Measurements from ENCODE around the gene G2E3. TPM values are rescaled to one million over a fixed set of nuclear protein-coding genes. Genes with fewer than 3 reads are reported as not detected.

G2E3 gene
- total and polyA plus RNA-seq, 2 of the 13 experiments (the other 11 are each of a cell fraction or from before 2014, with no cell fraction given) = 22.8 to 63.0 TPM

- ChIA-PET CTCF (ENCODE audit: low intra/inter-chr PET ratio, low total read pairs) (no interaction called here), POLR2A (no interaction called here)
- no peaks in the 10 kb centered on the region for H3K79me2 ChIP-seq (ENCODE audit: insufficient read depth, low read length)
- H2AFZ ChIP-seq (ENCODE audit: low read length) = no peak overlapping the region
- peak; percentile 60 for ATAC-seq
- H3K27ac ChIP-seq (ENCODE audit: extremely low read length, insufficient read depth, low read length) = no peak overlapping the region
- in situ Hi-C loops (cut with HindIII; ENCODE audit: extremely low pct_ligation_motif_present, low pct_unique_long_range_greater_than_20kb) (no loop called here), intact Hi-C loops (cut with micrococcal nuclease; ENCODE audit: unreplicated experiment) (loop anchor here (1.0 to 10.0 kb wide), 2 partner anchors 10 to 323 kb away; partner anchors contain the start of gene COCH)
- peaks cover 0 to 14% of the 10 kb centered on the region in 2 experiments; a peak in 1 of 5 replicates for H3K27me3 ChIP-seq (ENCODE audit: control insufficient read depth in 1 of 2, insufficient read depth in 2 of 2, low read length in 2 of 2)
- BruUV-seq (replicated peaks) = no TSS peak
- 4% methylated on average over 1 of the region's 1 CpG for WGBS (ENCODE audit: low lambda C conversion rate)
- H3K9me3 ChIP-seq (ENCODE audit: low read length) = no peaks in the 10 kb centered on the region
- H3K4me2 ChIP-seq (ENCODE audit: low read depth, low read length) = no peak overlapping the region
- FAIRE-seq = no peak
- no peak overlapping the region for H3K4me3 ChIP-seq (replicated peaks in 1 of 3; ENCODE audit: insufficient read depth in 1 of 3, low read depth in 2 of 3, low read length in 3 of 3)
- no peak overlapping the region for H3K9ac ChIP-seq (ENCODE audit: insufficient read depth, low read depth, low read length)
- TF ChIP-seq ZNF609 (CRISPR knock-in tag; IDR thresholded peaks at IDR 0.05; ENCODE audit: borderline replicate concordance) = 0 out of 2 replicates have a peak, but pooled peaks have one; percentile 23
- TF ChIP-seq ARID5B (CRISPR knock-in tag; IDR thresholded peaks at IDR 0.05) = peak; percentile 26; the same call in 1 of the 2 replicates
- 0 out of 2 replicates have a peak, but pooled peaks have one; percentile 32 for TF ChIP-seq ARID3A (IDR thresholded peaks at IDR 0.05; ENCODE audit: low read depth, low read length)
- TF ChIP-seq POLR2AphosphoS2 (IDR thresholded peaks at IDR 0.05; ENCODE audit: low read depth, low read length) = no peak
- no peaks in the 10 kb centered on the region for H3K36me3 ChIP-seq (replicated peaks in 1 of 2; ENCODE audit: control insufficient read depth in 1 of 2, insufficient read depth in 2 of 2, low read length in 2 of 2)
- DNase-seq (ENCODE audit: low spot score) = peak; percentile 31
- H4K20me1 ChIP-seq (ENCODE audit: insufficient read depth, low read length) = no peaks in the 10 kb centered on the region
- H3K4me1 ChIP-seq (ENCODE audit: insufficient read depth, low read length) = peaks cover 20% of the 10 kb centered on the region
These were observed 7.5 kb upstream of the G2E3 start for GRCh38 chr14:30551460-30551859.
